IMR-90 (cell line): ENCODE measurements around the gene PPFIA2.

ENCODE experiments used
- RFX5 ChIP-seq: IDR thresholded peaks from 2 replicates; pipeline ENCODE4 v1.8.0; 2012; ENCODE audit warnings: low read depth, mild to moderate bottlenecking, low read length, moderate library complexity
- TF ChIP-seq, protein P1 (sequence below): conservative IDR thresholded peaks from 2 replicates; pipeline ENCODE4 v1.5.1; 2012; ENCODE audit warnings: mild to moderate bottlenecking, low read depth, low read length, improper control_type of control experiment

- TF ChIP-seq, protein P1, sequence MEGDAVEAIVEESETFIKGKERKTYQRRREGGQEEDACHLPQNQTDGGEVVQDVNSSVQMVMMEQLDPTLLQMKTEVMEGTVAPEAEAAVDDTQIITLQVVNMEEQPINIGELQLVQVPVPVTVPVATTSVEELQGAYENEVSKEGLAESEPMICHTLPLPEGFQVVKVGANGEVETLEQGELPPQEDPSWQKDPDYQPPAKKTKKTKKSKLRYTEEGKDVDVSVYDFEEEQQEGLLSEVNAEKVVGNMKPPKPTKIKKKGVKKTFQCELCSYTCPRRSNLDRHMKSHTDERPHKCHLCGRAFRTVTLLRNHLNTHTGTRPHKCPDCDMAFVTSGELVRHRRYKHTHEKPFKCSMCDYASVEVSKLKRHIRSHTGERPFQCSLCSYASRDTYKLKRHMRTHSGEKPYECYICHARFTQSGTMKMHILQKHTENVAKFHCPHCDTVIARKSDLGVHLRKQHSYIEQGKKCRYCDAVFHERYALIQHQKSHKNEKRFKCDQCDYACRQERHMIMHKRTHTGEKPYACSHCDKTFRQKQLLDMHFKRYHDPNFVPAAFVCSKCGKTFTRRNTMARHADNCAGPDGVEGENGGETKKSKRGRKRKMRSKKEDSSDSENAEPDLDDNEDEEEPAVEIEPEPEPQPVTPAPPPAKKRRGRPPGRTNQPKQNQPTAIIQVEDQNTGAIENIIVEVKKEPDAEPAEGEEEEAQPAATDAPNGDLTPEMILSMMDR, result no peak
- no peak for TF ChIP-seq RFX5
Observed at GRCh38 chr12:81639196-81639595, 120.0 kb downstream of the PPFIA2 start.
